Chondrocyte (in vitro differentiated cells): ENCODE measurements around the gene RIC3. TPM values are rescaled to one million over a fixed set of nuclear protein-coding genes. Genes with fewer than 3 reads are reported as not detected.
A peak's percentile ranks its signal among the peaks of the same experiment; 100 is the strongest.

ENCODE experiments used
- DNase-seq: peaks from one replicate; pipeline ENCODE4 v3.0.0; 2021; ENCODE audit warnings: mixed read lengths, low spot score
- H3K27ac Mint-ChIP-seq: one replicate; pipeline ENCODE4 v1.8.0; 2021; ENCODE audit warnings: mild to moderate bottlenecking, moderate library complexity, mixed read lengths; ENCODE audit not compliant: unreplicated experiment
- H3K27me3 Mint-ChIP-seq: 2 replicates; pipeline ENCODE4 v1.8.0; 2021; ENCODE audit warnings: low read depth, mixed read lengths
- H3K36me3 Mint-ChIP-seq: 2 replicates; pipeline ENCODE4 v1.8.0; 2021; ENCODE audit warnings: low read depth, mixed read lengths
- H3K4me1 Mint-ChIP-seq: 2 replicates; pipeline ENCODE4 v1.8.0; 2021; ENCODE audit warnings: low read depth, mild to moderate bottlenecking, mixed read lengths
- H3K4me3 Mint-ChIP-seq: one replicate; pipeline ENCODE4 v1.8.0; 2021; ENCODE audit warnings: mild to moderate bottlenecking, moderate library complexity, mixed read lengths; ENCODE audit not compliant: unreplicated experiment
- H3K9me3 Mint-ChIP-seq: 2 replicates; pipeline ENCODE4 v1.8.0; 2021; ENCODE audit warnings: low read depth, mixed read lengths
- CTCF ChIP-seq: fragments of 200-600 bp; sonication (generic); IDR thresholded peaks from 2 replicates; pipeline ENCODE4 v1.5.0; 2021; ENCODE audit warnings: antibody characterized with exemption, mild to moderate bottlenecking, moderate library complexity
- total RNA-seq: library from RNA; stranded (reverse); gene quantifications from 3 replicates; pipeline ENCODE4 v1.2.1, GENCODE V29; 2021

RIC3 gene
- total RNA-seq, 1 donor from 2014 or later, result 0.12 TPM

- Mint-ChIP-seq H3K4me1 (peaks cover 30% of the 10 kb centered on the region), H3K27me3 (peaks cover 3% of the 10 kb centered on the region), H3K36me3 (no peaks in the 10 kb centered on the region), H3K27ac (no peak overlapping the region), H3K9me3 (no peaks in the 10 kb centered on the region), H3K4me3 (no peak overlapping the region)
- no peak for TF ChIP-seq CTCF
- DNase-seq, result peak; percentile 41
Observed at GRCh38 chr11:8065031-8065430, 103.8 kb downstream of the RIC3 start.

- no peak overlapping the region for H3K27ac Mint-ChIP-seq
- DNase-seq, result no peak
Observed at GRCh38 chr11:8063324-8063723, 105.5 kb downstream of the RIC3 start.

GRCh38 chr11:8062781-8063257 lies 106.0 kb downstream of the RIC3 start:
- Mint-ChIP-seq H3K27me3 (peaks cover 3% of the 10 kb centered on the region), H3K27ac (peak overlapping the region; percentile 41), H3K9me3 (no peaks in the 10 kb centered on the region), H3K4me3 (no peak overlapping the region), H3K4me1 (peaks cover 18% of the 10 kb centered on the region), H3K36me3 (no peaks in the 10 kb centered on the region)
- no peak for TF ChIP-seq CTCF
- peak; percentile 60 for DNase-seq

More at GRCh38 chr11:8063324-8063723, 105.5 kb downstream of the RIC3 start:
- TF ChIP-seq CTCF, result no peak
- H3K4me1 Mint-ChIP-seq, result peaks cover 20% of the 10 kb centered on the region
- no peak overlapping the region for H3K4me3 Mint-ChIP-seq
- no peaks in the 10 kb centered on the region for H3K9me3 Mint-ChIP-seq
- H3K27me3 Mint-ChIP-seq, result peaks cover 3% of the 10 kb centered on the region
- H3K36me3 Mint-ChIP-seq, result no peaks in the 10 kb centered on the region

DNA sequence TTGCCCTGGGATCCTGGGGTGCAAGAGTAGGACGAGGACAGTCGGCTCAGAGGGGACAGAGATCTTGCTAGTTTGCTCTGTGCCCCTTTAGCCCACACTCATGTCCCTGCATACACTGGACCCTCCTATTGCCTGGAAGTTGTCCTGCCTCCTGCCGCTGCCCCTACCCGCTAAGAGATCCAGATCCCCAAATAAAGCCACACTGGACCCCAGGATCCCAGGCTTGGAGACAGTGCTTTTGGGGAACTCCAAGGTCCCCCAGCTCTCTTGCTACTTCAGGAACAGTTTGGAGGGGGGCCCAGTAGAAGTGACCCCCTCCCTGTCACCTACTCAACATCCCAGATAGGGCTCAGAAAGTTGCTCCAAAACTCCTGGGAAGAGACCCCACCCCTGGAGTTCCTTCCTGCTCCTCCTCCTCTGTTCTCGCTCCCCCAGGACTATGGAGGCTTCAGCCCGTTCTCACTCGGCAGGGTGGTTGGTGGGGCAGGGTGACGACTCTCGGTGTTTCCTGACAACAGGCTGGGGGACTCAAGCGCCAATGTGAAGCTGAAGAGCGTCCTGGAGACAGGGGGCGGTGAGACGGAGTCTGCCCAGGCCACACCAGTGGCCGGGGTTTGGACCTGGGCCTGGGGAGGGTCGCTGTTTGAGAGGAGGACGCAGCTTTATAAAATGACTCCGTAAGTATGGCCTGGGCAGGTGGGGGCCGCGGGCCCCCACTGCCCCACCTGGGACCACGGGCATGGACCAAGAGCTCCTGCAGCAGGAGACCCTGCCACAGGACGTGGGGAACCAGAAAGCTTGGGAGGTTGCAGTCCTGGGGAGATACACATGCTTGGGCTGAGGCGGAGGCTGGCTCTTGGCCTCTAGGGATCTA lies 107.0 kb downstream of the RIC3 start:
- no peak for TF ChIP-seq CTCF
- Mint-ChIP-seq H3K4me3 (no peak overlapping the region), H3K36me3 (no peaks in the 10 kb centered on the region), H3K4me1 (peaks cover 18% of the 10 kb centered on the region), H3K27me3 (peaks cover 3% of the 10 kb centered on the region), H3K27ac (no peak overlapping the region), H3K9me3 (no peaks in the 10 kb centered on the region)
- DNase-seq, result peak; percentile 71

DNA sequence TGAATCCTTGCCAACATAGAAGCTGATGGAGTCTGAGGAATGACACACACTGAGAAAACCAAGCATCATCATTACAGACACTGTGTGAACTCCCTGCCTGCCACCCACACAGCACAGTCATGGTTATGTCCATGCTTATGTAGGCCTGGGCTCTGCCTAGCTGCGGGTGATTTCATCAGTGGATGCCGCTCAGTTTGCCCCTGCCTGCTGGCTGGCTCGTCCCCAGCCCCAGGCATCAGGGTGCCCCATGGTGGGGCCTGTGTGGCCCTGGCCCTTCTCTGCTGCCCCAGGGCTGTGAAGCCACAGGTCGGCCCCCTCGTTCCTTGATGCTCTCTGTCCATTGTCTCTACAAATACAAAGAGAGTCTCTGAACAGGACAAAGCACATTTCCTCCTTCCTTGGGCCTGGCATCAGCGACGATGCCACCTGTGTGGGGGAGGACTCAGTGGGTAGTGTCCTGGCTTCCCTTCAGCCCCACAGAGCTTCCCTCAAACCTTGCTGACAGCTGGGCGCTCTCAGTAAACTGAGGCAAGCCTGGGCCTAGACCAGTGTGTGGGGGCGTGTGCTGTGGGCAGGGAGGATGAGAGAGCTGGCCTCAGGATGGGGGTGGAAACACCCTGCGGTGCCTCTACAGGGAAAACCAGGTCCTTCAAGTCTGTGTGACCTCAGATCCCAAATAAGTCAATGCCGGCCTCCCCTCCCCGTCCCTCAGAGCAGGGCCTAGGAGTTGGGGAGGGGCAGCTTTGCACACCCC lies 107.8 kb downstream of the RIC3 start:
- no peak overlapping the region for H3K27ac Mint-ChIP-seq
- peaks cover 3% of the 10 kb centered on the region for H3K27me3 Mint-ChIP-seq
- no peaks in the 10 kb centered on the region for H3K36me3 Mint-ChIP-seq
- H3K4me1 Mint-ChIP-seq, result peaks cover 18% of the 10 kb centered on the region
- no peak overlapping the region for H3K4me3 Mint-ChIP-seq
- no peaks in the 10 kb centered on the region for H3K9me3 Mint-ChIP-seq
- TF ChIP-seq CTCF, result no peak
- DNase-seq, result peak; percentile 72
